Smooth muscle cell (in vitro differentiated cells): ENCODE results near the gene CSDE1. TPM values are rescaled to one million over a fixed set of nuclear protein-coding genes. Genes with fewer than 3 reads are reported as not detected.

Experiments
- DNase-seq: peaks from one replicate; lab custom pipeline; 2025; ENCODE audit not compliant: unreplicated experiment; lab: John Stamatoyannopoulos, UW
- H2AFZ ChIP-seq: fragments of 200-600 bp; sonication (generic); 2 replicates; pipeline ENCODE4 v1.6.0; 2016; ENCODE audit warnings: antibody characterized with exemption, low read depth, mild to moderate bottlenecking
- H3F3A ChIP-seq: fragments of 200-600 bp; sonication (generic); 2 replicates; pipeline ENCODE4 v1.6.0; 2017; ENCODE audit warnings: antibody characterized with exemption, low read depth
- H3K27ac ChIP-seq: fragments of 200-600 bp; sonication (generic); 2 replicates; pipeline ENCODE4 v1.5.1; 2016; ENCODE audit warnings: low read depth, mild to moderate bottlenecking
- H3K27me3 ChIP-seq: fragments of 200-600 bp; sonication (generic); 2 replicates; pipeline ENCODE4 v1.6.1; 2016; ENCODE audit warnings: low read depth, mild to moderate bottlenecking
- H3K36me3 ChIP-seq: fragments of 200-600 bp; sonication (generic); 2 replicates; pipeline ENCODE4 v1.5.1; 2016; ENCODE audit warnings: low read depth
- H3K4me1 ChIP-seq: fragments of 200-600 bp; sonication (generic); 2 replicates; pipeline ENCODE4 v1.5.1; 2016; ENCODE audit warnings: low read depth
- H3K4me2 ChIP-seq: fragments of 200-600 bp; sonication (generic); 2 replicates; pipeline ENCODE4 v1.6.0; 2016; ENCODE audit warnings: mild to moderate bottlenecking
- H3K4me3 ChIP-seq: fragments of 200-600 bp; sonication (generic); 2 replicates; pipeline ENCODE4 v1.5.1; 2016; ENCODE audit warnings: mild to moderate bottlenecking
- H3K79me2 ChIP-seq: fragments of 200-600 bp; sonication (generic); 2 replicates; pipeline ENCODE4 v1.6.0; 2016; ENCODE audit warnings: low read depth, mild to moderate bottlenecking
- H3K9ac ChIP-seq: fragments of 200-600 bp; sonication (generic); 2 replicates; pipeline ENCODE4 v1.6.0; 2016; ENCODE audit warnings: low read depth
- H3K9me3 ChIP-seq: fragments of 200-600 bp; sonication (generic); replicated peaks from 2 replicates; pipeline ENCODE4 v1.5.1; 2016; ENCODE audit warnings: low read depth
- H4K20me1 ChIP-seq: fragments of 200-600 bp; sonication (generic); 2 replicates; pipeline ENCODE4 v1.6.0; 2016; ENCODE audit warnings: low read depth
- WGBS: methylation state at CpG from one replicate; pipeline ENCODE4 v1.1.7; 2016; ENCODE audit warnings: low lambda C conversion rate; 5-methylcytosine and 5-hydroxymethylcytosine counted together
- polyA plus RNA-seq: library from polyadenylated mRNA; unstranded; fragments of >200 nt; fragmentation: Nextera tagmentation; extraction: Ambion mirVana; gene quantifications from 2 replicates; pipeline ENCODE4 v1.2.1, GENCODE V29; 2016
- total RNA-seq: library from RNA; depleted of rRNA; stranded (reverse); fragments of >200 nt; gene quantifications from 2 replicates; pipeline ENCODE4 v1.2.3, GENCODE V29; 2014
- TF ChIP-seq, protein P1 (sequence below): fragments of 200-600 bp; sonication (generic); IDR thresholded peaks from 2 replicates; pipeline ENCODE4 v1.5.1; 2017; ENCODE audit warnings: borderline replicate concordance, mild to moderate bottlenecking, antibody characterized with exemption; ENCODE audit not compliant: insufficient read depth, poor library complexity, severe bottlenecking

Gene CSDE1
- total and polyA plus RNA-seq, 2 experiments from 2014 or later = 173 to 768 TPM

- WGBS = 78% methylated on average over 4 of the region's 4 CpGs
- Histone ChIP-seq H3K9me3 (no peaks in the 10 kb centered on the region), H3K27me3 (peaks cover 4% of the 10 kb centered on the region), H3K4me3 (no peak overlapping the region), H3K27ac (no peak overlapping the region), H3K4me2 (no peak overlapping the region), H3K36me3 (peaks cover 3% of the 10 kb centered on the region), H3F3A (no peaks in the 10 kb centered on the region), H3K4me1 (no peaks in the 10 kb centered on the region), H4K20me1 (peaks cover 4% of the 10 kb centered on the region), H3K79me2 (no peaks in the 10 kb centered on the region), H2AFZ (no peak overlapping the region), H3K9ac (no peak overlapping the region)
- TF ChIP-seq, protein P1, sequence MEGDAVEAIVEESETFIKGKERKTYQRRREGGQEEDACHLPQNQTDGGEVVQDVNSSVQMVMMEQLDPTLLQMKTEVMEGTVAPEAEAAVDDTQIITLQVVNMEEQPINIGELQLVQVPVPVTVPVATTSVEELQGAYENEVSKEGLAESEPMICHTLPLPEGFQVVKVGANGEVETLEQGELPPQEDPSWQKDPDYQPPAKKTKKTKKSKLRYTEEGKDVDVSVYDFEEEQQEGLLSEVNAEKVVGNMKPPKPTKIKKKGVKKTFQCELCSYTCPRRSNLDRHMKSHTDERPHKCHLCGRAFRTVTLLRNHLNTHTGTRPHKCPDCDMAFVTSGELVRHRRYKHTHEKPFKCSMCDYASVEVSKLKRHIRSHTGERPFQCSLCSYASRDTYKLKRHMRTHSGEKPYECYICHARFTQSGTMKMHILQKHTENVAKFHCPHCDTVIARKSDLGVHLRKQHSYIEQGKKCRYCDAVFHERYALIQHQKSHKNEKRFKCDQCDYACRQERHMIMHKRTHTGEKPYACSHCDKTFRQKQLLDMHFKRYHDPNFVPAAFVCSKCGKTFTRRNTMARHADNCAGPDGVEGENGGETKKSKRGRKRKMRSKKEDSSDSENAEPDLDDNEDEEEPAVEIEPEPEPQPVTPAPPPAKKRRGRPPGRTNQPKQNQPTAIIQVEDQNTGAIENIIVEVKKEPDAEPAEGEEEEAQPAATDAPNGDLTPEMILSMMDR = no peak
- no peak for DNase-seq
Observed at GRCh38 chr1:114700036-114700600, 57.7 kb downstream of the CSDE1 start.

- TF ChIP-seq, protein P1 = no peak
- Histone ChIP-seq H3K4me2 (no peak overlapping the region), H3K27ac (no peak overlapping the region), H3F3A (no peaks in the 10 kb centered on the region), H2AFZ (no peak overlapping the region), H4K20me1 (no peaks in the 10 kb centered on the region), H3K4me1 (no peaks in the 10 kb centered on the region), H3K36me3 (no peaks in the 10 kb centered on the region), H3K27me3 (peaks cover 4% of the 10 kb centered on the region), H3K9me3 (no peaks in the 10 kb centered on the region), H3K79me2 (no peaks in the 10 kb centered on the region), H3K4me3 (no peak overlapping the region), H3K9ac (no peak overlapping the region)
- DNase-seq = no peak
Observed at GRCh38 chr1:114696810-114697209, 61.0 kb downstream of the CSDE1 start.

GRCh38 chr1:114695430-114696058 is 62.2 kb downstream of the CSDE1 start, which contains the start of gene AMPD1:
Gene AMPD1 (minus strand): TSS chr1:114695546. CDS start chr1:114695471, 75 bp downstream.
- no peak within 1 kb of the TSS for H3K9ac ChIP-seq
- H3K4me1 ChIP-seq = no peaks in the 10 kb centered on the region
- H3K4me2 ChIP-seq = no peak within 1 kb of the TSS
- TF ChIP-seq, protein P1 = no peak
- no peaks in the 10 kb centered on the region for H3F3A ChIP-seq
- no peak within 1 kb of the TSS for H2AFZ ChIP-seq
- H4K20me1 ChIP-seq = no peaks in the 10 kb centered on the region
- H3K27ac ChIP-seq = no peak within 1 kb of the TSS
- no peak for DNase-seq
- H3K9me3 ChIP-seq = no peaks in the 10 kb centered on the region
- no peaks in the 10 kb centered on the region for H3K79me2 ChIP-seq
- WGBS = 74% methylated on average over 6 of the region's 6 CpGs
- H3K27me3 ChIP-seq = peaks cover 4% of the 10 kb centered on the region
- H3K4me3 ChIP-seq = no peak within 1 kb of the TSS
- no peaks in the 10 kb centered on the region for H3K36me3 ChIP-seq
